SW480 (cell line): Measurements from ENCODE around the gene NRIP1.

Experiments
- DNase-seq: peaks from one replicate; pipeline ENCODE4 v3.0.0-alpha.2; 2016; ENCODE audit warnings: low spot score

Gene NRIP1

GRCh38 chr21:15006594-15007230 is 58.1 kb downstream of the NRIP1 start:
- DNase-seq: no peak

GRCh38 chr21:15005391-15005790 is 59.4 kb downstream of the NRIP1 start:
- no peak for DNase-seq

DNA sequence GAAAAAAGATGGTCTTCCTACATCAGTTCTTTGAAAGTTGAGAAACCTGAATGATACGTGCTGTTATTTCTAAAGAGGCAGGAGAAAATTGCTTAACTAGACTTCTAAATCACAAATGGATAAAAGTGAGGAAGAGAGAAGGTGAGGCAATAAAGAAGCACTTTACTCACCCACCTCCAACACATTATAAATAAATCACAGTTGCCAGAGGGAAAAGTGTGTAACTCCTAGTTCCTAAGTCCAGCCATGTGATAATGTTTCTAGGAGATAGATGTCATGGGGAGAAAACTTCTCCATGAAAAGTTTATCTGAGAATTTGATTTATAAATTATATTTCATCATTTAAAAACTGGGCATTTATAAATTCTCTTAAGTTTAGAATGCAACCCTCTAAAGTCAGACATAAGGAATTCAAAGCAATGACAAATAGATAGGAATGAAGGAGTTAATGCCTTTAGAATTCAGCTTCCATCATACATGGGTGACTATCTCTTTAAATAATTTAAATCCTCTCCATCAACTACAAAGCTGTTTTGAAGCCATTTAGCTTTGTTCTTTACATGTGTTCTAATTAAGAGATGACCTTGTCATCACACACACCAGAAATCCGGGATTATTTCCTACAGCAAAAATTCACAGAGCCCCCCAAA is 60.0 kb downstream of the NRIP1 start:
- DNase-seq: no peak

- DNase-seq: no peak
Observed at GRCh38 chr21:15003463-15004135, 61.2 kb downstream of the NRIP1 start.

GRCh38 chr21:15001857-15002606 is 62.8 kb downstream of the NRIP1 start:
- DNase-seq: no peak

DNA sequence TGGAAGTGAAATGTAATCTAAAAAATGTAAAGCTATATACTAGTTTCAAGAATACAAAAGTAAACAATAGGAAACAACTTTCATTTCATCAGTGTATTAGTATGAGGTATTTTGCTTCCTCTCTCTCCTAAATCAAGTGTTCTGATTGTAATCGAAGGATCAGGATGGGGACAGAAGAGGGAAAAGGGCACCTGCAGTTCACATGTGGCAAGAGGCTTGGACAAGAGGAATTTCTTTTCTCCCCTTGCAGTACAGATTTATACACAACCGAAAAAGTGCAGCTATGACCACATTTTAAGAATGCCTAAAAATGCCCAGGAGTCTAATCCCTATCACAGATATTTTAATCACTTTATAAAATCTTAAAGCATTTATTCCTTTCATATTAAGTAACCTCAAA is 63.7 kb downstream of the NRIP1 start:
- DNase-seq: no peak

GRCh38 chr21:15000081-15000480 is 64.7 kb downstream of the NRIP1 start:
- DNase-seq: no peak

GRCh38 chr21:14998784-14999183 is 66.0 kb downstream of the NRIP1 start:
- DNase-seq: no peak

GRCh38 chr21:14998336-14998735 is 66.5 kb downstream of the NRIP1 start:
- no peak for DNase-seq

GRCh38 chr21:14995695-14996490 is 68.9 kb downstream of the NRIP1 start:
- DNase-seq: no peak

- no peak for DNase-seq
Observed at GRCh38 chr21:14995226-14995625, 69.6 kb downstream of the NRIP1 start.

DNA sequence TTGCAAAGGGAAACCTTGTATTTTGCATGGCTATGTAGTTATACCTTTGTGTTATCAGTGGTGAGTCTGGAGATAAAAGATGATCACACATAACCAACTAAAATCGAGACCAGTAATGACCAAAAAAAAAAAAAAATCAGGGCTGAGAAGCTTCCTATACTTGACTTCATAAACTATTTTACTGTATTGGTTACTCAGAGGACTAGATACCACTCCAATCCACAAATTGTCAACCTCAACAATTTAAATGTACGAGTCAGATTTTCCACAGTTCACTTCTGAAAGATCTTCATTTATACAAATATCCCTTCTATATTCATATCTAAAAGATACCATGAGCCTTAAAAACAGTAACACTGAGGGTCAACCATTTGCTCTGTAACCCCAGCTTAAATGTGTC is 71.7 kb downstream of the NRIP1 start:
- no peak for DNase-seq

- no peak for DNase-seq
Observed at GRCh38 chr21:14991957-14992356, 72.8 kb downstream of the NRIP1 start.

- DNase-seq: no peak
Observed at GRCh38 chr21:14989359-14989758, 75.4 kb downstream of the NRIP1 start.

- DNase-seq: no peak
Observed at GRCh38 chr21:14988760-14989159, 76.0 kb downstream of the NRIP1 start.

DNA sequence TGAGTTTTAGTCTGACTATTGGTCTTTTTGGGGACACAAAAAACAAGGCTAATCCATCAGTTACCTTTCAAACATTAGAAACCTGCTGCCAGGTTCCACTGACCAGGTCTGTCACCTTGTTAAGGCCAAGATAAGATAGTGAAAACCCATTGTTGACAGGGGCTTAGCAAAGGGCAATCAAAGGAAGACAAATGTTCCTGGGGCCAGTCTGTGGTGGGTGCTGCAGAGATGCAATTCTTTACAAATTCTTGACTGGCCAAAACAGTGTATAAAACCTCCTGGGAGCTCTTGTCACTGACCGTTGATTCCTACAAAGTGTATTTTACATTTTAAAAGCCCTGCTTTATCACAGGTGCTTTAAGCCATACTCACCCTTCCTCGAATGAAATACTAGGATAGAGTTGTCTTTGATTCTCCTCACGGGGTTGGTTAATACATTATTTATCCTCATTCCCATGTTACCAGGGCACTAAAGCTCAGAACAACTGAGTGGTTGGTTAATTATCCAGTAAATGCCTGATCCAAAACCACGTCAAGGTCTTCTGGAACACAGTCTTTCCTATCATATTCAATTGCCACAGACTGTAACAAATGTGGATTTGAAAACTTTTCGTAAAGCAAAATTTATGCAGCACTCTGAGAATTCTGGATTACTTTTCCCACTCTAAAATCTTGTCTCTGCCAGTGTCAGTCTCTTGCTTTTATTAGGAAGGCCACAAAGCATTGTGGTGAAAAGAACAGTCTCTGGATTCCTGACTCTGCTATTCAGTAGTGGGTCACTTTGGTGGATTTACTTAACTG is 77.2 kb downstream of the NRIP1 start:
- DNase-seq: no peak

GRCh38 chr21:14985306-14985705 is 79.5 kb downstream of the NRIP1 start:
- DNase-seq: no peak

GRCh38 chr21:14982336-14982735 is 82.5 kb downstream of the NRIP1 start:
- no peak for DNase-seq

- no peak for DNase-seq
Observed at GRCh38 chr21:14981246-14981645, 83.6 kb downstream of the NRIP1 start.

- DNase-seq: no peak
Observed at GRCh38 chr21:14979264-14979663, 85.5 kb downstream of the NRIP1 start.

GRCh38 chr21:14977814-14978213 is 87.0 kb downstream of the NRIP1 start:
- no peak for DNase-seq
